Tibial nerve (tissue), 4 donors: ENCODE results near the gene DNM1L.

Experiments used
- CTCF ChIP-seq, 5 experiments: fragments of 200-600 bp in 3 of 5; fragments of 450-650 bp in 2 of 5; sonication (generic) in 3 of 5; IDR thresholded peaks; one replicate each; pipeline ENCODE4 v1.5.1; 2016 to 2019; ENCODE audit warnings: antibody characterized with exemption in 5 of 5, mild to moderate bottlenecking in 3 of 5, moderate library complexity in 2 of 5
- EP300 ChIP-seq, 2 donors: sonication (generic); formaldehyde crosslinking; IDR thresholded peaks; one replicate each; pipeline ENCODE4 v1.6.1; 2017; ENCODE audit warnings: antibody characterized with exemption in 2 of 2, mild to moderate bottlenecking in 1 of 2
- POLR2A ChIP-seq, 2 donors: fragments of 450-650 bp; IDR thresholded peaks; one replicate each; pipeline ENCODE4 v1.6.1; 2017; ENCODE audit warnings: antibody characterized with exemption in 2 of 2, mild to moderate bottlenecking in 2 of 2, moderate library complexity in 2 of 2

- TF ChIP-seq CTCF (IDR thresholded peaks at IDR 0.05) (no peak), POLR2A (IDR thresholded peaks at IDR 0.05) (no peak), EP300 (IDR thresholded peaks at IDR 0.05) (no peak)
Measured at GRCh38 chr12:32702473-32702872, 23.4 kb downstream of the DNM1L start.
